ENCODE measurements around the gene SCAMP1. TPM values are rescaled to one million over a fixed set of nuclear protein-coding genes. Genes with fewer than 3 reads are reported as not detected.
"Not testable (repeated sequence)": the region's sequence is repeated elsewhere in the genome, so short reads cannot be mapped to it uniquely, and the experiment has no call there.

SCAMP1 gene
- total RNA-seq, 1 experiment from 2014 or later, result 36.2 TPM

DNA sequence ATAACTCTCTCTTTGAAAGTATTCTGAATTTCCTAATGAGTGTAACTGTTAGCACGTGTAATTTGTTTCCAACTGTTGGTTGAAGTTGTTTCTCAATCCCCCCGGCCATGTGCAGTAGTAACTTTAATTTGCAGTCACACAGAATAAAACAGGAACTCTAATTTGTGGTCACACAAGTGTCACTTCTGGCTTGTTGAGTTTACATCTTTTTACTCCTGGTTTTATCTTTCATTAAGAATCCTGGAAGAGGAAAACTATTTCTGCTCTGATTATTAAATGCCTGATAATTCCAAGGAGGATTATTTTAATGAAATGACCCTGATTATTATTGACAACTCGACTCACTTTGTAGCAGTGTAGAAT lies 1.2 kb downstream of the SCAMP1 start:
- no peak for DNase-seq (ENCODE audit: low spot score)

DNA sequence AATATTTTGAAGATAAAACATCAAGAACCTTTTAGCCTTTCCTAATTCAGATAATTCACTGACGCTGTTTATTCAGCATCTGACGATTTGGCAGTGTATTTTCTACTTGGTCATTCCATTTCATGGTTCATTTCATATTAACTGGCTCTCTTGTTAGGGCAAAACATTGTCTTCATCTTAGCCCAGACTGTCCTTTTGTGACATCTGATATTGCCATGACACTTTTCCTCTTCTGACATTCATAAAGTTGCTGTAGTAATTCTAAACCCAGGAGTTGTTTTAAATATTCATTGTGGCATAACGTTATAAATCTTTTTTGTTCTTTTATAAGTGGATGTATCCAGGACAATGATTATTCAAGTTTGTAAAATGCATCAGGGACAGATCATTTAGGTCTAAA lies 1.8 kb downstream of the SCAMP1 start:
- no peak for DNase-seq (ENCODE audit: low spot score)

DNA sequence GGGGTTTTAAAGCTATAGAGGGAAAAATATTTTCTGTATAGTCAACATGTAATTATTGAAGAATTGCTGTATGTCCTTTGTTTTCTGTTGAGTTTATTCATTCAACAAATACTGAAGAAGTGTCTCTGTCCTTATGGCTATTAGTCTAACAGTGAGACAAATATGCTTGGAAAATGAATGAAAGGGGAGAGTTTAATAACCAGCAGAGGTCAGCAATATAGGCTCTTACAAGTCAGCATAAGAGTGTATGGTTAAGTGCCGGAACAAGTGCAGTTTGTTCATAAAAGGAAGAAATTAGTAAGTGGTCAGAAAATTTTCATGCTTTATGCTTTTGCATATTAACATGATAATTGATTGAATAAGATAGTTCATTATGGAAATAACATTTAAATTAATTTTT lies 3.6 kb downstream of the SCAMP1 start:
- DNase-seq (ENCODE audit: low spot score), result no peak

DNA sequence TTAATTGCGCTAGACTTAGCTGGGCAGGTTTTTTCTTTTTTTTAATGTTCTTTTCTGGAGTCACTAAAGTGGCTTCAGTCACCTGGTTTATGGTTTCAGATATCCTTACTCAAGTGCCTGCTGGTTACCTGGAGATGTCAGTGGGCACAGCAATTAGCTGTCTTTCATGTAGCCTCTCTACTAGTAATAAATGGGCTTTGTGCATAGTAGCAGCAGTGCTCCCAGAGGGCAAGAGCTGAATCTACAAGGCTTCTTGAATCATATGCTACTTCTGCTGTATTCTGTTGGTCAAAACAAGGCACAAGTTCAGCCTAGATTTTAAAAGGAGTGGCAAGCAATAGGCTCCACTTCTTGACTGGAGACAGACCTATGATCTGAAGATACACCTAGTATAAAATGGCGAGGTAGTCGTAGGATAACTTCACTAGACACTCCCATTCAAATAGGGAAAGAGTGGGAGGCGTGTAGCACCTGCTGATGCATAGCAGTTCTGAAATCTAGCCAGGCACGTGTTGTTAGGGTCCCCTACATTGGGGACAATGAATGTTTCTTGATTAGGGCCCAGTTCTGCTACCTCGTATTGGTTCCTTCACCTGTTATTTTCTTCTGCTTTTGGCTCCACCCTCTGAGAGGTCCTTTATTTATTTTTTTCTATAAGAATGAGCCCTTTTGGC lies 7.0 kb downstream of the SCAMP1 start:
- no peak for DNase-seq (ENCODE audit: low spot score)

DNA sequence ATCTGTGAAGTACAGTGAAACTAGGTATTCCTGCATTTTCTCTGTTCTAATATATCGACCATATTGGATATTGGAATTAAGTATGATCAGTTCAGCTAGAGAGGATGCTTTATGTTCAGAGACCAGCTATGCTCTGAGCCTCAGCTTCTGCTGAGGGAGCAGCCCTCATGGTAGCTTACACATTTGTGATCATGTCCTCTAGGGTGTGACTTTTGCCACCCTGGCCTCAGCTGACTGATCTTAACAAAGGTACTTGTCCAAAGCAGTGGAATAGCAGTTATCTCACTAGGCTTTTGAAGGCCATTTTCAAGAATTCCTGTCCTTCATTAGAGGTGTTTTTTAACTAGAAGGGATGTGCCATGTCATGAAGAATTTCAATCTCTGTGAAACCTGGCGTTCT lies 9.3 kb downstream of the SCAMP1 start:
- DNase-seq (ENCODE audit: low spot score), result no peak

DNA sequence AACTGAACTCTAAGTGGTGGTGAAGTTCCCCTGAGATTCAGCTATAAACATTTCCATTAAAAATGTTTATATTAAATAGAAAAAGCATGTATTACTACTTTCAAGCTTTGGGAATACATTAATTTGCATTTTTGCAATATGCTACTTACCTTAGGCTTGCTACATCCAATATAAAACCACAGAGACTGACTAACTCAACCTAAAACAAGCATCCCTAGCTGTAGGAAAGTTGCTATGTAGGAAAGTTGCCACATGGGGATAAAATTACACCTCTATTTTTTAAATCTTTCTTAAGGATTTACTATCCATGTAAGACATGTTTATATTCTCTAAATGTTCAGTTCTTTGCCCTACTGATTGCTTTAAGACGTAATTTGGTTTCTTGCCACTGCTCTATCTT lies 12.8 kb downstream of the SCAMP1 start:
- no peak for DNase-seq (ENCODE audit: low spot score)

DNA sequence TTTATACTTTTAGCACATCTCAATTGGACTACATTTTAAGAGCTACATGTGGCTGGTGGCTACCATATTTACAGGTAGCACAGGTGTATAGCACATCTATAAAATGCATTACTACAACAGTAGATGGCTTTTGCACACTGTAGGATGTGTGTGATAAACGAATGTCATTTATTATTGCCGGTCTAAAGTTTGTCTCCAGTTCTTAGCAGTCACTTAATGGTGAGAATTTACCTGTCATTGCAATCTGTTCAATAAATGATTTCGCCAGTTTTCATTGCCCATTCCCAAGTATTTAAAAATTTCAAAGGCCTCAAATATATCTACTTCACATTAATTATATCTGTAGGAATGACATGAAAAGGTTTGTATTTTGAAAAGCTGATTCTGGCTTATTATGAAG lies 15.9 kb downstream of the SCAMP1 start:
- no peak for DNase-seq (ENCODE audit: low spot score)

DNA sequence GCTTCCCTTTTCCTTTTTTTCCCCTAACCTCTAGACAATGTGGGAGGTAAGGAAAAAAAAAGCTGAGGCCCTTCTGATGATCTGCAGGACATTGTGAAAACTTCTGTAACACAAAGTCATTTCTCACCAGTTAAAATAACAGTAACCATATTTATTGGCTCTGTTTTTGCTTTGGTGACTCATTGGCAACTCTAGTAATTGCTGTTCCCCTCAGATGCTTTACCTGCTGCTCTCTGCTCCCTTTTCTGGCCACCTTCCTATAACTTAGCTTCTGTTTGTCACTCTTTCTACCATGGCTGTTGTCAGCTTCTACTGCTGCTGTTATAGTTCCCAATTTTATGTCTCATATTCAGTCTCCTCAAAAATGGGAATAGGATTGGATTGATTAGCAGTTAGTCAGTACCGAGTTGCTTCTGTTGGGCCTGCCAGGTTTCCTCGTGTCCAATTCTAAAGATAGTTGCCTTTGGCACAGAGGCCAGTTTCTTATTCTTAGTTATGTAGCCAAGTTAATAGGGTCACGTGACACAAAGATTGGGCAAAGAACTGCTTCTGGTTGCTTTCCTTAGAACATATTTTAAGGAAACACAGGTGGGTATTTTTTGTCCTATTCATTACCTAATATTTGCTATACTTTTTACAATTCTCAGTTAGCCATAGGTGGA lies 16.8 kb downstream of the SCAMP1 start:
- DNase-seq (ENCODE audit: low spot score), result no peak

DNA sequence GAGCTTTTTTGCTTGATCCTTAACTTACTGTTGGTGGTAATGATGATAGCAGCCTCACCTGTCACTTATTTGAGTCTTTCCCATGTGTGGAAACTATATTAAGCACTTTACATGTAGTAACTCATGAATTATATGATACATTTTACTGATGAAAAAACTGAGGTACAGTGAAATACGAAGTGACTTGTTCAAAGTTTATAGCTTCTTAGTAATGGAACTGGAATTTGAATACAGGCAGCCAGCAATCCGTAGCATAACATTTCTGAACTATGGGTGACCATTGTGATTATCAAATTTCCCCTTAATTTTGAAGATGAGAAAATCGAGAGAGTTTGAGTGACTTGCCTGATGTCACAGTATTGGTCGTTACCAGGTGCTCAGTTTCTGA lies 17.3 kb downstream of the SCAMP1 start:
- DNase-seq (ENCODE audit: low spot score), result no peak

DNA sequence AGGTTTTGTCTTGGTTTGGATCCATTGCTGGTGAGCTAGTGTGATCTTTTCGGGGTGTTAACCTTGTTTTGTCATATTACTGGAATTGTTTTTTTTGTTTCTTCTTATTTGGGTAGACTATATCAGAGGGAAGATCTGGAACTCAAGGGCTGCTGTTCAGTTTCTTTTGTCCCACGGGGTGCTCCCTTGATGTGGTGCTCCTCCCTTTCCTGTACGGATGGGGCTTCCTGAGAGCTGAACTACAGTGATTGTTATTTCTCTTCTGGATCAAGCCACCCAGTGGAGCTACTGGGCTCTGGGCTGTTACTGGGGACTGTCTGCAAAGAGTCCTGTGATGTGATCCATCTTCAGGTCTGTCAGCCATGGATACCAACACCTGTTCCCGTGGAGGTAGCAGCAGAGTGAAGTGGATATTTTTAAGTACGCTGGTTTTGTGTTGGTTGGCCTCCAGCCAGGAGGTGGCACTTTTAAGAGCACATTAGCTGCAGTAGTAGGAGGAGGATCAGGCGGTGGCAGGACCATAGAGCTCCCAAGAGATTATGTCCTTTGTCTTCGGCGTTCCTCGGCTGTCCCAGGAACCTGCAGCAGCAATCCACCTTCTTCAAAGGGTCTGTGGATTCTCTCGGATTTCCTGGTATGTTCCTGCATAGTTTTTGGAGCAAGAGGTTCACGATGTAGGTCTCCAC lies 27.2 kb downstream of the SCAMP1 start:
- no peak for DNase-seq (ENCODE audit: low spot score)

DNA sequence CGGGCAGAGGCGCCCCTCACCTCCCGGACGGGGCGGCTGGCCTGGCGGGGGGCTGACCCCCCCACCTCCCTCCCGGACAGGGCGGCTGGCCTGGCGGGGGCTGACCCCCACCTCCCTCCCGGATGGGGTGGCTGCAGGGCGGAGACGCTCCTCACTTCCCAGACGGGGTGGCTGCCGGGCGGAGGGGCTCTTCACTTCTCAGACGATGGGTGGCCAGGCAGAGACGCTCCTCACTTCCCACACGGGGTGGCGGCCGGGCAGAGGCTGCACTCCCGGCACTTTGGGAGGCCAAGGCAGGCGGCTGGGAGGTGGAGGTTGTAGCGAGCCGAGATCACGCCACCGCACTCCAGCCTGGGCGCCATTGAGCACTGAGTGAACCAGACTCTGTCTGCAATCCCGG lies 30.9 kb downstream of the SCAMP1 start:
- DNase-seq (ENCODE audit: low spot score), result not testable (repeated sequence)

DNA sequence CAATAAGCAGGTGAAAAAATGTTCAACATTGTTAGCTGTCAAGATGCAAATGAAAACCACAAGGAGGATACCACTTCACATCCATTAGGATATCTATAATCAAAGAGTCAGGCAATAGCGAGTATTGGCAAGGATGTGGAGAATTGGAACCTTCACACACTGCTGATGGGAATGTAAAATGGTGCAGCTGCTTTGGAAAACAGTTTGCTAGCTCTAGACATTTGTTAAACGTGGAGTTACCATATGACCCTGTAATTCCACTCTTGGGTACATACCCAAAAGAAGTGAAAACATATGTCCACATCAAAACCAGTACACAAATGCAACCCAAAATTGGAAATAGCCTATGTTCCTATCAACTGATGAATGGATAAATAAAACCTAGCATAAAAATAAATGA lies 37.4 kb downstream of the SCAMP1 start:
- no peak for DNase-seq (ENCODE audit: low spot score)

DNA sequence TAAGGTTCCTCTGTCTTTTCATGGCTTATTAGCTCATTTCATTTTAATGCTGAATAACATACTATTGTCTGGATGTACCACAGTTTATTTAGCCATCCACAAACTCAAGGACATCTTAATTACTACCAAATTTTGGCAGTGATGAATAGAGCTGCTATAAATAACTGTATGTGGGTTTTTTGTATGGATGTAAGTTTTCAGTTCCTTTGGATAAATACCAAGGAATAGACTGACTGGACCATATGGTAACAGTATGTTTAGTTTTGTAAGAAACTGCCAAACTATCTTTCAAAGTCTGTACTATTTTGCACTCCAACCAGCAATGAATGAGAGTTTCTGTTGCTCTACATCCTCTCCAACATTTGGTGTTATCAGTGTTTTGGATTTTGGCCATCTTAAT lies 38.7 kb downstream of the SCAMP1 start:
- no peak for DNase-seq (ENCODE audit: low spot score)

DNA sequence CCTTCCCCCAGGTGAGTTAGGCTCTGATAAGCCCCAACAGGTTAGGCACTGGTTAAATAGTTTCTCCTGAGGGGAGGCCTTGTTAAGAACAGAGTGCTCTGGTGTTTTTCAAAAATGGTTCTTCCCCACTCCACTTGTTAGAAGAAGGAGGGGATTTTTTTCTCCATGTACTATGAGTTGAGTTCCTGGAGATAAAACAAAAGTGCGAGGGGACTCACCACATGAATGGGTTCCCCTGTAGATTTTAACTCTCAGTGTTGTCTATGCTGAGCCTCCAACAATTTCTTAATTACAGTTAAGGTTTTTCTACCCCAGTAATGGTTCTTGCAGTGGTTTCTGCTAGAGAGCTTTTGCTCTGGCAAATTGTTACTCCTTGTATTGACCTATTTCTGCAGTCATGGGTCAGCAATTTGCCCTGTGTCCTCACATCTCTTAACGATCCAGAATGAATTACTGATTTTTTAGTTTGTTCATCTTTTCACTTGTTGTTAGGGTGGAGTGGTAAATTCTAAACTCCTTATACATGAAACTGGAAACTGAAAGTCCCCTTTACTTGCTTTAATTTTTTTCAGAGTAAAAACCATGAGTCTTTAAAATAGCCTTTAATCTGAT lies 44.4 kb downstream of the SCAMP1 start:
- no peak for DNase-seq (ENCODE audit: low spot score)

DNA sequence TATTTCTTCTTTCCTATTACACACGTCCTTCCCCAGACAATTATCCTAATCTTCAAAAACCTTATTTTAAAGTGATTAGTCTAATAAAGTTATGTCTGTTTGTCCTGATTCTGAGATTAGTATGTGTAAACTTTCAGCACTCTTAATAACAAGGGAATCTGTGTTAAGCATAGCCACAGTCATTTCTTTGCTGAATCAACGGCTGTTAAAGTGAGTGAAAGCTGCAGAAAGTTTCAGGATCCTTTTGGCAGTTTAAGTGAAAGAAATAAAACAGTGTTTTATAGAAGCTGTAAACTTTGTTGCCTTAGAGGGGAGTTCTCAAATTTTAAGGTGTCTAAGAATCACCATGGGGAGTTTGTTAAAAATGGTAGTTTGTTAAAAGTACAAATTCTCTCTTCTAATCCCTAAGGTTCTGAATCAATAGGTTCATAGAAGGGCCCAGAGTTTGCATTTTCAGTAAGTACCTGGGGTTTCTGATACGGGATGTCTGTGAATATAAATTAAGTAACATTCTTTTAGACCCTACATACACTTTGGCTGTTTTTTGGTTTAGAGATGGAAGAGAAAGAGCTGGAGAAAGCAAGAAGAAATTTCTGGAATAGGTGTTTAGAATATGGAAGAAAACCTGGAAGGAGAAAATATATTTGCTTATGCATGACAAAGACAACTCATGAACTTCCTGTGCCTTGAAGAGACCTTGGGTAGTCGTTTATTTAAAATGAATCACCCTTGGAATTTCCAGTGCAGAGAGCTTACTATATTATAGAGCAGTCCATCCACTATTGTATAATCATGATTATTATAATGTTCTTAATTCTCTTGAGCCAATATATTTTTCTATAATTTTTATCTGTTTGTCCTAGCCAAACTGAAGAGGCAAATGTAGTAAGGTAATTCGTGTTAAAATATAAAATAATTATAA lies 45.7 kb downstream of the SCAMP1 start:
- DNase-seq (ENCODE audit: low spot score), result no peak

DNA sequence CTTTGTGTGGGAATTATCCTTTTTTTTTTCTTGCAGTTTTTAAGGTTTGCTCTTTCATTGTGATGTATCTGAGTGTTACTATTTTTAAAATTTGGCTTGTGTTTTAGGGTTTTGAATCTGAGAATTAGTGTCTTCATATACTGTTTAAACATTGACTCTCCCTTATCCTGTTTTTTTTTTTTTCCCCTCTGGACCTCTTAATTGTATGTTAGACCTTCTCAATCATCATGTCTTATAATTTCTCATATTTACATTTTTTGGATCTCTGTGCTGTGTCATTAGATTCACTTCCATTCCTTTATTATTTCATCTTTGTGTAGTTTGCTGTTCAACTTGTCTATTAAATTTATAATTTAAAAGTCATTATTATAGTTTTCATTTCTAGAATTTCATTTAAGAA lies 47.0 kb downstream of the SCAMP1 start:
- DNase-seq (ENCODE audit: low spot score), result no peak

DNA sequence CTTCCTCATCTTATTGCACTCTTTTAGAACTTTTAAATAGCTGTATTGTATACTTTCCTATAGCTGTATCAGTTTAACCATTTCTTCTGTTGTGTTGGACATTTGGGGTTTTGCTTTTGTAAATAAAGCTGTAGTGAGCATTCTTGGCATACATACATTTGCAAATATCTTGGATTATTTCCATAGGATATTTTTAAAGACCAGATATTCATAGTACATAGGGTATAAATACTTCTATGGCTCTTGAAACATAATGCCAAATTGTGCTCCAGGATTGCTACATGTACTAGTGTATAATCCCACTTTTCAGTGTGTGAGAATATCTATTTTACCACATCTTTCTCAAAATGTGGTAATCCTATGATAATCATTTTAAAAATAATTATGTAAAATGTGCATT lies 51.2 kb downstream of the SCAMP1 start:
- no peak for DNase-seq (ENCODE audit: low spot score)

DNA sequence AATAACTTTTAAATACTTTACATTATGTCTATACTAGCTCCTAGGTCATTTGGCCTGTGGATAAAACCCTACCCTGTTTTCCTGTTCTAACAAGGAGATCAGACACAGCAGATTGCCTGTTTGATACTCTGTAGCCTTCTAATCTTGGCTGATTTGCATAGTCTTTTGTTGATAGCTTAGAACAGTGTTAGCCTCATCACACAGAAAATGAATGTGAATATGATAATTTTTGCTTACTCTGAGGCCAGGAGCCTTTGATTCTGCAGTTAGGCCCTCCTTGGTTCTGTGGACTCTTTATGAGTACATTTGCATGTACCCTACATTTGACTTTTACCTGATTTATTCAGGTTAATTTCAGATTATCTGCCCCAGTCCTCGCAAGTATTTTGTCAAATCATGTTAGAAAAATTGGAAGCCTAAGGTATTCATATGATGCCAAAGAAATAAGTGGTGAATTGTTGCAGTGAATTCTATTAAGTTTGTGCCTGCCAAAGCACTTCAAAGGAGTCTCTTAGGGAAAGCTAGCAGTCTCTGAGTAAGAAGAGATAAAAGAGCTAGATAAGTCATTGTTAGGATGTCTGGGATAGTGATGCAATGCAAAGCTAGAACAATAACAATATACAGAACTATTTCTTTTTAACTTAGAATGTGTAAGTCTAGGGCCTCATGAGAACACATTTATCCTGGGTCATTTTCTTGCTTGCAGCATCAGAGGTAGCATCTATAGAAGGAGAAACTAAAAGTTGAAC lies 56.4 kb downstream of the SCAMP1 start:
- no peak for DNase-seq (ENCODE audit: low spot score)

DNA sequence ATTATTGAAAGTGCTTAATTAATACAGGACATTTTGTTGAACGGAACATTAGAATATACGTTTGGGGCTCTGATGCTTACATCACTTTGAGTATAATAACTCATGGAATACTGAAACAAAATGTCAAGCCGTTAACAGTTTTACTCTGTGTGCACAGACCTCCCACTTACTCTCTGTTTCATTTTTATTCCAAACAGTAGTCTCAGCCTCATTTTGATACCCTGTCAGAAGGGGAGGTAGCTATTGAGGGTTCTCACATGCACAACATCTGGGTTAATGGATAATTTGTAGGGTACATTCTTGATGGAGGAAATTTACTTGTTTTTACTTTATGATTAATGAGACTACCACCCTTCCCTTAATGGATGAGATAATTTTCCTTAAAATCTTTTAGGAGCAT lies 59.0 kb downstream of the SCAMP1 start:
- DNase-seq (ENCODE audit: low spot score), result no peak

DNA sequence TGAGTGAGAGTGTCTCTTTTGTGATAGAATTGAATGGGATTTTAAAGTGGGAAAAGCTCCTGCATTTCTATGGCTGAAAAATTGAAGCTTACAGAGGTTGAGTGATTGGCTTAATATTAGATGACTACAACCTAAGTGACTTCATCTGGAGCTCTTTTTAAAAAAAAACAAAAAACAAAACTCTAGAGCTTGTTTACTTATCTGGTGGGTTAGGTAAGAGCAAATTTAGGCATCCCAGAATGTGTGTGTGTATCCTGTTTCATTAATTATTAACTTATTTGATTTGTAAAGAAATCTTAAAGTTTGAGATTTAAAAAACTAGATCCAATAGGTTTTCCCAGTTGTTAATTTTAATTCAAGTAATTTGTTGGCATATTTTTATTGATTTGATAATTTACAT lies 60.1 kb downstream of the SCAMP1 start:
- DNase-seq (ENCODE audit: low spot score), result no peak

DNA sequence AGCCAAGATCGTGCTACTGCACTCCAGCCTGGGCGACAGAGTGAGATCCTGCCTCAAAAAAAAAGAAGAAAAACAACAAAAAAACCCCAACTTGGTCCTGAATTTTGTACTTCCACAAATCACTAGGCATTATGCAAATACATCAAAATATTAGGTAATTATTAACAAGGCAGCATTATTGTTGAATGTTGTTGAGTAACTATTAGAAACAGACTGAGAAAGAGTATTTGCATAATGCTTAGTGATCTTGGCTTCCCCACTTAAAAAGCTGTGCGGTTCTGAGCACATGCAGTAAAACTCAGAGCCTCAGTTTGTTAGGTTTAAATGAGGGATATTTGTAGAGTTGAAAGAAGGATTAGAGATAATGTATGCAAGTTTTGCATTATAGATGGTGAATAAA lies 64.2 kb downstream of the SCAMP1 start:
- no peak for DNase-seq (ENCODE audit: low spot score)

All from H4 (cell line).